Left forelimb (tissue), 1 donor: ENCODE data around the gene LIMS2.

Experiments
- DNase-seq: peaks from one replicate; pipeline ENCODE4 v3.0.0-alpha.2; 2018; ENCODE audit warnings: low spot score

The LIMS2 gene, protein sequence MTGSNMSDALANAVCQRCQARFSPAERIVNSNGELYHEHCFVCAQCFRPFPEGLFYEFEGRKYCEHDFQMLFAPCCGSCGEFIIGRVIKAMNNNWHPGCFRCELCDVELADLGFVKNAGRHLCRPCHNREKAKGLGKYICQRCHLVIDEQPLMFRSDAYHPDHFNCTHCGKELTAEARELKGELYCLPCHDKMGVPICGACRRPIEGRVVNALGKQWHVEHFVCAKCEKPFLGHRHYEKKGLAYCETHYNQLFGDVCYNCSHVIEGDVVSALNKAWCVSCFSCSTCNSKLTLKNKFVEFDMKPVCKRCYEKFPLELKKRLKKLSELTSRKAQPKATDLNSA

DNA sequence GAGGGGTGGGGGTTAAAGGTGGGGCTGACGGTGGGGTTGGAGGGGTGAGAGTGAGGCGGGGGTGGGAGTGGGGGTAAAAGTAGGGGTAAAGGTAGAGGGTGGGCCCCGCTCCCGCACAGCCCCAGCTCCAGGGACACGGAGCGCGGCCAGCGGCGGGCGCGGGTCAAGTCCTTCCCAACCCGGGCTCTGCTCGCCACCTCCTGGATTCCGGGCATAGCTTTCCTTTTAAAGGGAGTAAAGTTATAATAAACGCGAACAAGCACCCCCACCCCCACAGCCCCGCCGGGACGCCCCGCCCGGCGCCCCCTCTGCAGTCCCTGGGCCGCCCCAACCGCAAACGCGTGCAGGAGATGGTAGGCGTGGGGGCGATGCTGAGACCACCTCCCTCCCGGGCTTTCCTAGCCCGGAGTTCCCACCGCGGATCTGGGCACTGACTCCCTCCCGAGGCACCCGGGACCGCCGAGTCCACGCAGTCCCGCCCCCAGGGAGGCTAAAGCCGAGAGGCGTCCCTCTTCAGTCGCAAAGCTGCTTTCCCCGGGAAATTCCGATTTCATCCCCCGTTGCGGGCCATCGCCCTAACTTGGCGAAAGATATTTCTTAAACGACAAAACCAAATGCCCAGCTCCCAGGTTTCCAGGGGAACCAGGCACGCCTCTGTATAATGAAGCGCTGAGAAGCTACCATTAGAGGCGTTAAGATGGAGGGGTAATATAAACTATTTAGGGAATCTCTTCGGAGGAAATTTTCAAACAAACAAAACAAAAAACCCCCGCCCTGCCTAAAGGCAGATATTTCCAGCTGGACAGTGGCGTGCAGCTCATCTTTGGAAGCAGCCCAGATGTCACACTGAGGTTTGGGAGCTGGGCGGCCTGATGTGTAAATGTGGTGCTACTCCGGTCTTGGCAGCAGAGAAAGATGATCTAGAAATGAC is at the start of gene LIMS2:
Gene LIMS2 (minus strand): TSS at position 200 of the 931 bp plus-strand sequence. CDS start 506 bp downstream, outside the sequence.
- no peak for DNase-seq

DNA sequence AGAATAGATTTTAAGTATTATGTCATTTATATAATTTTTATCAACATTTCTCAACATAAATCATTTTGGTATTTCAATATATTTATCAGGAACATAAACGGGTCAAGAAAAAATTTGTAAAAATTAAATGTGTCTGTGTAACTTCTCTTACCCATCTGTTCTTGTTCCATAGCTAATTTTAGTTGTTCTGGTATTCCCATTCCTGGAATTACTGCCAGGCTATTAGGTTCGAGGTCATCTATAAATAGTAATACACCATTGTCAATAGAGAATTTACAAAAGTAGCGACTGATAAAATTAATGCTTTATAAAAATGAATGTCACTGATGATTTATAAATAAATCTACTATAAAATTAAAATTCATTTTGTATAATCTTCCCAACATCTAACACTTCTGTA is 47.5 kb upstream of the LIMS2 start:
- DNase-seq = no peak

DNA sequence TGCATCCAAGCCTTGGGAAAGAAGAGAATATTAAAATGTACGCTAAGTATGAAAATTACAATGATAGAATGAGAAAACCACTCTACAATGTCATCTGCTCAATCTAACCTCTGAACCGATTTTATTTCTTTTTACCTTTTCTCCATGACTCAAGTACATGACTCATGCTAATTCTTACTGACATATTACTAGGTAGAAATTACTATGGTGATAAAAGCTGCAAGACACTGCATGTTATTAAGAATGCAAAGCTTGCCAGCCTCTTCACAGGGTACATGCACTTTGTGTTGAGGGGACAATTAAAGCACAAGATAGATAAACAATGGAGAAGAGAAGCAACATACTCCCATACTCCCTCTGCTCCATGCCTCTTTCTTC is 46.6 kb upstream of the LIMS2 start:
- DNase-seq = no peak

DNA sequence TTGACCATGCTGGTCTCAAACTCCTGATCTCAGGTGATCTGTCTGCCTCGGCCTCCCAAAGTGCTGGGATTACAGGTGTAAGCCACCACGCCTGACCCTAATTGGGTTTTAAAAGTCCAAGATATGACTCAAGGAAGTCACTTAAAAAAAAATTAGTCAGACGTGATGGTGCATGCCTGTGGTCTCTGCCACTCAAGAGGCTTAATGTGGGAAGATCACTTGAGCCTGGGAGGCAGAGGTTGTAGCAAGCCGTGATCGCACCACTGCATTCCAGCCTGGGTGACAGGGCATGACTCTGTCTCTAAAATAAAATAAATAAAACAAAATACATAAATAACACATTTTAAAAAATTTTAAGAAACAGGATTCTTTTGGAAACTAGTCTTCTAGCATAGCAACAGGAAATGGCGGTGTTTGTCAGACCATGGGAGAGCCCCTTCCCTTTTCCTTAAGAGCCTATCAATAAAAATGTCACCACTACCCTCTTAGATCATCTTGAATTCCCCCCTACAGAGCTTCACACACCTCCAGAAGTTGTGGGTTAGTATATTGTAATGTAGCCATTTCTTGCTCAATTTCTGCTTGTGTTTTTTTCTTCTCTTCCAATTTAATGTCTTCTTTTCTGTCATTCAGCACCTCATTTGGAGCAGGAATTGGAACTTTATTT is 46.1 kb upstream of the LIMS2 start:
- DNase-seq = no peak

DNA sequence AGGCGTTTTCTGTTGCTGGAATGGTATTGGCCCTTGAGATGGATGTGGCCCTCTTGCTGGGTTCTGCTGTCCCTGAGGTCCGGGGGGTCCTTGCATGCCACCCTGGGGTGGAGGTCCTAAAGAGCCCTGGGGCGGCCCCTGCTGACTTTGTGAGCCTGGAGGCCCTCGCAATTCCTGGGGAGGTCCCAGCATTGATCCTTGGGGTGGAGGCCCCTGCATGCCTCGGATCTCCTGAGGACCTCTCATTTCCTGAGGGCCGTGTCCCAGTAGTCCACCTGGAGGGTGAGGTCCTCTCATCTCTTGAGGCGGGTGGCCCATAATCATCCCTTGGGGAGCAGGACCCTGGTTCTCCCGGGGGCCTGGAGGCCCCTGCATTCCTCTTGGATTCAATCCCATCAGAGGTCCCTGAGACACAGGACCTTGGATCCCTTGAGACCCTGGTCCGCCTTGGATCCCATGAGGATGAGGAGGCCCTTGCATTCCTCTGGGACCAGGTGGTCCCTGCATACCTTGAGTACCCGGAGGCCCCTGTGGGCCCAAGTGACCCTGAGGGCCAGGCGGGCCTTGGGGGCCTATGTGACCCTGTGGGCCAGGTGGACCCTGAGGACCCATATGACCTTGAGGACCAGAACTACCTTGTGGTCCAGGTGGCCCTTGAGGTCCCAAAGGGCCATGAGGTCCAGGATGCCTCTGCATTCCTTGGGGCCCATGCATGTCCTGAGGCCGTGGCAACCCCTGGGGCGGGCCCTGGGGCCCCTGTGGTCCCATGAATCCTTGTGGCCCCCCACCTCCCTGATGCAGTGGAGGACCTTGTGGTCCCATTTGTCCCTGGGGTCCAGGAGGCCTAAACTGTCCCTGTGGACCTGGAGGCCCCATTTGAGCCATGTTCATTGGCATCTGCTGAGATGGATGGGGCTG is 44.2 kb upstream of the LIMS2 start:
- no peak for DNase-seq

DNA sequence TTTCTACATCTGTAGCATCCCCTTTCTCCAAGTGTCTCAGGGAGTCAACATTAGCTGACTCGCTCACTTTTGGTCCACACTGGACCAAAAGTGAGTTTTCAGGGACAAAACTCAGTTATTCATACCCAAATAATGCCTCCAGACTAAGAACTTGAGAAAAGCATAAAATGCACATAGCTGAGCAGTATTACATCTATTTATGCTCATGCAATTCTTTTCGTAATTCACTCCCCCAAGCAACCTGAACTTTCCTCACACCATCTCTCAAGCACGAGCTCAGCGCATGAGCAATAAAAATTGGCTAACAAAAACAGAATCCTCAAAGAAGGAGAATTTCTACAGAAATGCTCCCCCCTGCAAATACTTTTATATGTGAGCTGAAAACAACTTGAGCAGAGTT is 42.9 kb upstream of the LIMS2 start:
- DNase-seq = no peak

DNA sequence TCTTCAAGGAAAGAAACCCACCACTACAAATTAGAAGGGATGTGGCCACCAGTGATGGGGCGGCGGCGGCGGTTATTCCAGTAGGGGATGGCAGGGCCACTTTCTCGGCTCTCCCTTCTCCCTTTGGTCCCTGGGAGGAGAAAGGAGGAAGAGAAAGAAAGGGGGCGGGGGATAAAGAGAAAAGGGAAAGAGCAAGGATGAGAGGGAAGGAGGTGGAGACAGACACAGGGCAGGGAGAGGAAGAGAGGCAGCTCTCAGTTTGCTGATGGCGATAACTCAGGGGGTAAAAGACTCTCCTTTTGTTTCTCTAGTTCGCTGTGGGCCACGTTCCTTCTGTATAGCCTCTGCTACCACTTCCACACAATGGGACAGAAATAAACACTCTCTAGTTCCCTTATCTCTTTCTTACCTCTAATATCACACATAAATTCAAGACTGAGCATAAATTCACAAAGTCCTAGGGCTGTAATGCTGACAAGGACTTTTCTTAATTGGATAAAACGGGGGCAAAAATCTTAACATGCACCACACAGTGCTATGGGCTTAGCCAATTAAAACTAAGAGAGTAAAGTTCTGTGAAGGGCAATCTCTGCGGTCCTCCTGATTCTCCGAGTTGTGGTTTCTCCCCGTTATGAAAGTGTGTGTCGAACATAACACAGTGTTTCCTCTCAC is 40.6 kb upstream of the LIMS2 start:
- no peak for DNase-seq

DNA sequence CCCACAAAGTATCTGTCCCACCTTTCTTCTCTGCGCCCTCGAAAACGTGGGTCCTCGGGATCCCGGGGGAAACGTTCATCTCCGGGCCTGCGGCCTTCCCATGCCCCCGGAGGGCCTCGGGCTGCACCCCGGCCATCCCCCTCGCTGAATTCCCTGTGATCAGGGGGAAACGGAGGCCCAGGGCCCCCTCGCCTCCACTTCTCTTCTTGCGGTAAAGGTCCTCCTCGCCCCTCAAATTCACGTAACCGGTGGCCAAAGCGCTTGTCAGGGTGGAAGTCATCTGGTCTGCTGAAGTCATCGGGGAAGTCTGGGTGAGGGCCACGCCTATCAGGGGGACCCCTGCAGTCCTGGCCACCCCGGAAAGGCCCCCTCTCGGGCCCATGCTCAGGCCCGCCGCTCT is 38.2 kb upstream of the LIMS2 start:
- no peak for DNase-seq

DNA sequence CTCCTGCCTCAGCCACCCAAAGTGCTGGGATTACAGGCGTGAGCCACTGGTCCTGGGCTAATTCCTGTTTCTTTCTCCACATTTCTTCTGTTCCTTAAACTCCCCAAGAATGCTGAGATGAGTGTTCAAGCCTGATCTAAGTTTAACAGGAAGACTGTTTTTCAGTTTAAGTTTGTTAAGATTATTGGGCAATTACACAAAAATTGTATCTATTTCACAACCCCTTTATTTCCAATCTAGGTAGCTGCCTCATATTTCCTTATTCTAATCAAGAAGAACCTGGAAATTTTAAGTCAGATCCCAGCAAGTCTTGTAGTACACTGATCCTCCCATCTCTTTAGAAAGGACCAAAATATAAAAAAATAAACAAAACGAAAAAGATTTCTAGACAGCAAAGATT is 37.7 kb upstream of the LIMS2 start:
- no peak for DNase-seq

DNA sequence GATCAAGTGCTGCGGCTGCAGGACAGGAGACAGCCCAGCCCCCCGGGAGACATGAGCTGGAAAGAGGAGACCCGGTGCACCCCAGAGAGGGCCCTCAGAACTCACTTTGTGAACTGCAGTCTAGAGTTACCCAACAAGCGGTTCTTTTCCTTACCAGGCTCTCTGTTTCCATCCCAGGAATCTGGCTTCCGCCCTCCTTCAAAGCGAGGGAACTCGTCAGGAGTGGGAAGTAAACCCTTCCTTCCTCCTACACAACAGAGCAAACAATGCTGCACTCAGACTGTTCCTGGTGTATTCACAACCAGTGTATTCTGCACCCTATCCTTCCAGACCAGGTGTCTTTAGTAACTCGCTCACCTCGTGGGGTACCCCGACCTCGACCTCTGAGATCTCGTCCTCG is 34.0 kb upstream of the LIMS2 start:
- DNase-seq = no peak

DNA sequence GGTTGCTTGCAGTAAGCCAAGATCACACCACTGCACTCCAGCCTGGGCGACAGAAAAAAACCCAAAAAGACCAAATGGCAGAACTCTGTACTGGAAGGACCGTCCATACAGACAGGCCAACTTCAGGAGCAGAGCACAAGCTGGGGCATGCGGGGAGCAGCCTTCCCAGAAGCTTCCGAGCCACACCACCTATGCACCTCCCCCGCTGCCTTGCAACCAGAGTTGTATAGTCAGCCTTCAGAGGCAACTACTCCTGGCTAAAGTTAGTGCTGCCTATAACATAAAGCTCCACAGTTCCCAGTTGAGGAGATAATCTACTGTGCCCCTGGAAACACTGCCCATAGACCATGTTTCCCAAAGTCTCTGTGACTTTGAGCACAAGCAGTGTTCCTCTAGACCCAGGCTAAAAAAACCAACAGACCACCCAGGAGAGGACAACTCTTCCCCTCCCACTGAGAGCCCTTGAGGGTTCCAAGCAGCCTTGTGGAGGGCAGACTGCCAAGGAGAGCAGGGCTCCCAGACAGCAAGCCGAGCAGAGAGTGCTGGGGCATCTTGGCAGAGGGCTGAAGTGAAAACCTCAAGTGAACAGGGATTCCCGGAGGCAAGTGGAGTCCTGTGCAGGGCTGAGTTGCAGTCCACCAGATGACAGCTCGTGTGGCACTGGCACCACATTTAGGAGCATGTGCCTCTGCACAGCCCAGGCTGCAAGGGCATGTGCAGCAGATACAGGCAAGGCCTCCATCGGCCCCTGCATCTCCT is 32.7 kb upstream of the LIMS2 start:
- no peak for DNase-seq

DNA sequence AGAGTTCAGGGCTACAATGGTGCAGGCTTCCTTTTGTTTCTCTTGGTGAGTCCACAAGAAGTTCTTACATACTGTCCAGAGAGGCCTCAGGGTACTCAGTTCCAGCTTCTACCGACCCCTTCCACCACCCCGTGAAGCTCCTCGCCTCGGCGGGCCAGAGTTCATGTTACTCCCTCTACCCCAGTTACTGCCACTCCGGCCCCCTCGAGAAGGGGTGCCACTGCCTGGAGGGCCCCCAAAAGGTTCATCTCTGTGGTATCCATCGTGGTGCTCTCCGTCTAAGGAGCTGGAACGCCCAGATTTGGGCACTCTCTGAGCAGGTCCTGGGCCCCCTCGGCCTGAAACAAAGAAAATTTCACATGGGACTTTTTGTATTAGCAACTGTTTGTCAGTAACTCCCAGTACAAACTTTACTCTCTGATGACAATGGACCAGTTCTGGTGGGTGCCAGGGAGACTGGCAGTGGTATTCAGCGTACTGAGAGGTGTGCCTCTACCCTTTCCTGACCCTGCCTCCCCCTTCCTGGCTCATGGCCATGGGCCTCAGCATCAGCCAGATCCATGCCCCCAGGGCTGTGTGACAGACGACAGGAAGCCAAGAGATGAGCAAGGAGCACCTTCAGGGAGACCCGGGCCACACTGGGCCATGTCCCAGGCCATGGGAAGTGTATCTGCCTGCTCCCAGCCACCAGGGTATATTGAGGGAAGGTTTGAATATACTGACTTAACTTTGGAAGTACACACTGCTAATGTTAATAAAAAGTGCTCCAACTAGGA is 31.1 kb upstream of the LIMS2 start:
- DNase-seq = no peak

DNA sequence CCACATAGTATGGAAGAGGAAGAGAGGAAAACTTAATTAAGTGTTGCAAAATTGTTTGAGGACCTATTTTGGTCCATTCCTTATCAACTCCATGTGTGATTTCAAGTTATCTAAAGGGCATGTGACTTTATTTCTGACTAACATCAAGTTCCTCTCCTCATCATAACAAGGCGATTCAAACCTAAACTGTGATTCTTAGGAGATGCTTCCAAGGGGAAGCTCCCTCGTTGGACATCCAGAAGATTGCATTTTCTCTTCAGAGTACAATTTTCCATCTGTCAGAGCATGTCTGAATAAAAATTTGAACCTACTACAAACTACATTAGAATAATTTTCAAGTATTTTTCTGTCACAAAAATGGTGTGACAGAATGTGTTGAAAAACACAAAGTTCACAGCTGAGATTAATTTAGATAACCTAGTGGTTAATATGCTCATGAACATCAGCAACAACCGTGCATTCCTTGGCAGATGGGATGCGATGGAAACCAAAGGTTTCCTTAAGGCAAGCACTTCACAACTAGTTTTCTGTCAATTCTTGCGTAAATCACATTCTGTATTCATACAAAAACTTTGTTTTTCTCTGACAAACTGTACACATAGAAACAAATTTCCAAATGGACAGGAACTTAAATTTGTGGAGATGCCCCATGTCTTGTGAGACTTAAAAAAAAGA is 30.2 kb upstream of the LIMS2 start:
- DNase-seq = no peak

DNA sequence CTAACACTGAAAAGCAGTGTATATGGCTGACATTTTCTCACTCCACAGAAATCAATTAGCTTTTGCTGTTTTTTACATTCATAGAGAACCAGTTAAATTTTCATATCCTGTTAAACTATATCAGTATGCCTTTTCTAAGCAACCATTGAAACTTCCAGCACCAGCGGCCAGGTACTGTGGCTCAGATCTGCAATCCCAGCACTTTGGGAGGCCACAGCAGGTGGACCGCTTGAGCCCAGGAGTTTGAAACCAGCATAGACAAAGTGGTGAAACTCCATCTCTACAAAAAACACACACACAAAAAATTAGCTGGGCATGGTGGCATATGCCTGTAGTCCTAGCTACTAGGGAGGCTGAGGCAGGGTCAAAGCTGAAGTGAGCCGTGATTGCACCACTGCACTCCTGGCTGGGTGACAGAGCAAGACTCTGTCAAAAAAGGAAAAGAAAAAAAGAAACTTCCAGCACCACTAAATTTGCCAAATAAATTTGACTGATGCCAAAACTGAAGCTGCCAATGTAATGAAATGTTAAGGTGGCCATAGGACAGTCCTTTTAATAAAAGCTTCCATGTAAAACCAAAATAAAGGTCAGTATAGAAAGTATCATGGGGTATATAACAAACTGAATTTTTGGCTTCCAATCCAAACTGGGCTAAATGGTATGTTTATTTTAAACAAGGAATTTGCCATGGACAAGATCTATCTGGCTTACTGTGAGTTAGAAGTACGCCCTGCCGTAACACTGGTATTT is 29.5 kb upstream of the LIMS2 start:
- DNase-seq = no peak

DNA sequence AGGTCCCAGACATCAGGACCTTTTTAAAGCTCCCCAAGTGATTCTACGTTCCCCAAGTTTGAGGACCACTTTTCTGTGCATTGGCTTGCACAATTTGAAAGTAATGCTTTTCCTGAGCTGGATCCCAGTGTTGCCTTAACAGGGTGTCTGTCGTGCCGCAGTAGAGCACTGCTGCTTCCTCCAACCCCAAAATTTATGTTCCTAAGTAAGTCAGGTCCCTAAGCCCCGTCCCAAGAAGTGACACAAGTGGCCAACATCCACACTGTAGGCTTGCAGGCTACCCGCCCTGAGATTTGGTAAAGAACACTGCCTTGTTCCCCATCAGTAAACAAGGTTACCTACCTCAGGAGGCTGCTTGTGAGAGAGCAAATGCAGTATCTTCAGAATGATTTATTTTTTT is 28.0 kb upstream of the LIMS2 start:
- DNase-seq = no peak

DNA sequence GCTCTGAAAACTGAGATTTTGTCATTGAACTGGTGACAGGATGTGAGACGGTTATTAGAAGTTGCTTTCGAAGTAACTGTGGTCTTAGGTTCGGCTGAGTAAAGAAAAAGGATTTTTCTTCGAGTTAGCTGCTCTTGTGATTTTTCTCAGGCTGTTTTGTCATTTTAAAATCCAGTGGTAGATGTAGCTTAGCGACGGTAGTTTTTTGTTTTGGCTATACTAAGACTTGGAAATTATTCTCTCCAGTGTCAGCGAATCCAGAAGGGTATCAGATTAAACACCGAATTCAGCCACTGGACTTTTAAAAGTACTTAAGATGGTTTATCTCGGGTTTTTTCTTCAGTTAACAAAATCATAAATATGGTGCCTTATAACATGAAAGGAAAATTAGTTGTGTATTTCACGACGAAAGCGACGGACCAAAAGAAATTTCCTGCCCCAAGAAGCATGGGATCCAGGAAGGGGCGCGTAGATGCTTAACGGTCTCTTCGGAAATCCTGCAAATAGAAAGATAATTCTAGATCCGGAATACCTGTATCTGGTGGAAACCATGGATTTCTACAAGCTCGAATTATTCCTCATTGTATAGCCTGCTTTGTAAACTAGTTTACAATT is 27.2 kb upstream of the LIMS2 start:
- no peak for DNase-seq

DNA sequence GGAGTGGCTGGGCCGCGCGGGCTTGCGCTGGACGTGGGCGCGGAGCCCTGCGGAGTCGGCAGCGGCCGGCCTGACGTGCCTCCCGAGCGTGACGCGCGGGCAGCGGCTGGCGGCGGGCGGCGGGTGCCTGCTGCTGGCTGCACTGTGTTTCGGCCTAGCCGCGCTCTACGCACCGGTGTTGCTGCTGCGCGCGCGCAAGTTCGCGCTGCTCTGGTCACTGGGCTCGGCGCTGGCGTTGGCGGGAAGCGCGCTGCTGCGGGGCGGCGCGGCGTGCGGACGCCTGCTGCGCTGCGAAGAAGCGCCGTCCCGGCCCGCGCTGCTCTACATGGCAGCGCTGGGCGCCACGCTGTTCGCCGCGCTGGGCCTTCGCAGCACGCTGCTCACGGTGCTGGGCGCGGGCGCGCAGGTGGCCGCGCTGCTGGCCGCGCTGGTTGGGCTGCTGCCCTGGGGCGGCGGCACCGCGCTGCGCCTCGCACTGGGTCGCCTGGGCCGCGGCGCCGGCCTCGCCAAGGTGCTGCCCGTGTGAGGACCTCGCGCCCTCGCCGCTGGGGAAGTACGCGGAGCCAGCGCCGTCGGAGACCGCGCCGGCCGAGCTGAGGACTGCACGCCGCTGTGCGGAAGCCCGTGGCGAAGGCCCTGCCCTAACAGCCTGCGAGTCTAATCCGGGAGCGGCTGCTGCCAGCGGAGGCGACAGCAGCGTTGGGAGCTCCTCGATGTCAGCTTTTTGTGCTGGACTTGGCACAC is 26.5 kb upstream of the LIMS2 start:
- peak; percentile 87 for DNase-seq
